Kasumi-1 (cell line): ENCODE data around the gene AGAP4.
"Not testable (repeated sequence)": the region's sequence is repeated elsewhere in the genome, so short reads cannot be mapped to it uniquely, and the experiment has no call there.

ENCODE experiments used
- DNase-seq, 2 experiments: peaks; one replicate each; lab custom pipeline; 2025; lab: John Stamatoyannopoulos, UW

AGAP4 gene

GRCh38 chr10:45790694-45791426 is 56.4 kb downstream of the AGAP4 start:
- DNase-seq: not testable (repeated sequence)

- DNase-seq: not testable (repeated sequence)
Measured at GRCh38 chr10:45789991-45790390, 57.3 kb downstream of the AGAP4 start.

DNA sequence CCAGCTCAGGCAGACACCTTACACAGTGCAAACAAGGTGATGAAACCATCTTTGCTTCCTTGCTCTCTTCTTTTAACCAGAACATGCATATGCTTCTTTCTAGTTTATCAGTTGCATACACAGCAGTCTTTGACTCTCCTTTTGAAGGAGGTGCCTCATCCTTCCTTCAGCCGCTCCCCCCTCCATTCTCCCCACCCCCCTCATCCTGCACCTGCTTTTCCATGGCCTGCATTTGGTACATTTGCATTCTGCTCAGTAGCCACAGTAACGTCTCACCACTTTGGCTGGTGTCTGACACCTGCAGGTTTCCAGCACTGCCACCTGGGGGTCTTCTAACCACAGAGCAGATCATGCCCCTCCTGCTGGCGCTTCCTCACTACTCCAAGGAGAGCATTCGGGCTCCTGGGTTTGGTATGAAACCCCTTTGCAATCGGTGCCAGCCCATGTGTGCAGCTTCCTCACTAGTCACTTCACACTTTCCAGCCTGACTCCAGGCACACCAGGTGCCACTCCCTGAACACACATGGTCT is 60.0 kb downstream of the AGAP4 start:
- not testable (repeated sequence) for DNase-seq

GRCh38 chr10:45786217-45786616 is 61.1 kb downstream of the AGAP4 start:
- not testable (repeated sequence) for DNase-seq
